Endothelial cell of umbilical vein (primary cell): ENCODE measurements around the gene GEMIN7. TPM values are rescaled to one million over a fixed set of nuclear protein-coding genes. Genes with fewer than 3 reads are reported as not detected.

ENCODE experiments used
- BruUV-seq: library from RNA; stranded (reverse); fragments of 400-500 nt; replicated peaks from 2 replicates; lab custom pipeline; 2021; lab: Mats Ljungman, UMichigan
- CTCF ChIA-PET: fragments of 300-600, 350-600 bp; sonication (Branson Sonifier 250); formaldehyde crosslinking; loops from one replicate; lab custom pipeline; 2021; ENCODE audit warnings: antibody characterized with exemption, inconsistent platforms; lab: Charles Lee
- POLR2A ChIA-PET: fragments of 300-600, 350-600 bp; sonication (Branson Sonifier 250); formaldehyde crosslinking; loops from one replicate; lab custom pipeline; 2021; ENCODE audit warnings: antibody characterized with exemption, inconsistent platforms; lab: Charles Lee
- DNase-seq: peaks from one replicate; pipeline ENCODE4 v3.0.0-alpha.2; 2011; ENCODE audit warnings: low read depth, low spot score
- FAIRE-seq: peaks from 2 replicates; lab custom pipeline; 2011; peaks lifted over from hg19 to GRCh38; lab: Jason Lieb, UNC
- H2AFZ ChIP-seq: 2 replicates; pipeline ENCODE4 v1.6.0; 2012; ENCODE audit warnings: low read depth, low read length, control low read depth, inconsistent platforms
- H3K27ac ChIP-seq: 2 replicates; pipeline ENCODE4 v1.5.1; 2011; ENCODE audit warnings: low read depth, mild to moderate bottlenecking, control low read depth, low read length, moderate library complexity; ENCODE audit not compliant: insufficient read depth
- H3K27me3 ChIP-seq, 2 experiments: 2 replicates each; pipeline versions ENCODE4 v1.6.0 to v1.6.1; 2011; ENCODE audit warnings: low read length in 2 of 2, mixed read lengths in 1 of 2; ENCODE audit not compliant: control insufficient read depth in 2 of 2, insufficient read depth in 2 of 2
- H3K36me3 ChIP-seq, 2 experiments: 2 replicates in 1 of 2; 3 replicates in 1 of 2; pipeline ENCODE4 v1.5.1; 2011; ENCODE audit warnings: low read length in 2 of 2, mild to moderate bottlenecking in 1 of 2, moderate library complexity in 1 of 2; ENCODE audit not compliant: control insufficient read depth in 2 of 2, insufficient read depth in 2 of 2; ENCODE audit errors: extremely low read depth in 1 of 2
- H3K4me1 ChIP-seq: 3 replicates; pipeline ENCODE4 v1.5.1; 2011; ENCODE audit warnings: mild to moderate bottlenecking, low read length; ENCODE audit not compliant: control insufficient read depth, insufficient read depth; ENCODE audit errors: extremely low read depth
- H3K4me2 ChIP-seq: 2 replicates; pipeline ENCODE4 v1.6.1; 2011; ENCODE audit warnings: low read length, control low read depth, mixed read lengths; ENCODE audit not compliant: insufficient read depth
- H3K4me3 ChIP-seq, 3 experiments: fragments of 200-600 bp in 1 of 3; sonication (generic), shearing (Covaris generic) in 1 of 3; replicated peaks in 1 of 3; 2 replicates each; pipeline ENCODE4 v1.5.1; 2011 to 2016; ENCODE audit warnings: control low read depth in 3 of 3, low read length in 3 of 3, mild to moderate bottlenecking in 2 of 3, inconsistent platforms in 1 of 3, low read depth in 1 of 3, moderate library complexity in 1 of 3; ENCODE audit not compliant: insufficient read depth in 1 of 3
- H3K79me2 ChIP-seq: 2 replicates; pipeline ENCODE4 v1.6.0; 2012; ENCODE audit warnings: low read length, inconsistent platforms; ENCODE audit not compliant: control insufficient read depth, insufficient read depth
- H3K9ac ChIP-seq: replicated peaks from 2 replicates; pipeline ENCODE3; 2011; ENCODE audit warnings: low read length, control low read depth; ENCODE audit not compliant: insufficient read depth; ENCODE audit errors: extremely low read depth
- H3K9me1 ChIP-seq: replicated peaks from 3 replicates; pipeline ENCODE4 v1.6.0; 2011; ENCODE audit warnings: mild to moderate bottlenecking, low read length; ENCODE audit not compliant: control insufficient read depth, insufficient read depth; ENCODE audit errors: extremely low read depth
- H3K9me3 ChIP-seq: replicated peaks from 2 replicates; pipeline ENCODE4 v1.5.1; 2012; ENCODE audit warnings: low read length, inconsistent platforms; ENCODE audit not compliant: control insufficient read depth, insufficient read depth
- H4K20me1 ChIP-seq: replicated peaks from 2 replicates; pipeline ENCODE3; 2011; ENCODE audit warnings: mild to moderate bottlenecking, low read length; ENCODE audit not compliant: control insufficient read depth, insufficient read depth; ENCODE audit errors: extremely low read depth
- EZH2 ChIP-seq: IDR thresholded peaks from 2 replicates; pipeline ENCODE4 v1.6.1; 2012; ENCODE audit warnings: borderline replicate concordance, low read depth, mild to moderate bottlenecking, moderate library complexity, low read length, inconsistent platforms; ENCODE audit not compliant: severe bottlenecking
- MYC ChIP-seq: IDR thresholded peaks from one replicate; pipeline ENCODE4 v1.6.1; 2011; ENCODE audit warnings: mild to moderate bottlenecking, low read depth, low read length
- POLR2A ChIP-seq: IDR thresholded peaks from 2 replicates; pipeline ENCODE4 v1.6.1; 2012; ENCODE audit warnings: low read depth, mild to moderate bottlenecking, control low read depth, low read length
- POLR2AphosphoS5 ChIP-seq: IDR thresholded peaks from 2 replicates; pipeline ENCODE4 v1.6.1; 2012; ENCODE audit warnings: low read depth, mild to moderate bottlenecking, control low read depth, low read length, moderate library complexity; ENCODE audit not compliant: insufficient read depth
- dilution Hi-C: fragments of 300-500 bp; cut with MboI; formaldehyde crosslinking; loops from one replicate; pipeline ENCODE4 v1.15.0; 2019; ENCODE audit warnings: low sequenced_read_pairs; ENCODE audit not compliant: extremely low pct_ligation_motif_present
- intact Hi-C: fragments of 100-400 bp; cut with micrococcal nuclease; formaldehyde crosslinking; loops from one replicate; pipeline ENCODE4 v1.10.0; 2022
- polyA plus RNA-seq, 4 experiments: library from polyadenylated mRNA; depleted of rRNA in 3 of 4; stranded (reverse) in 3 of 4; unstranded in 1 of 4; fragments of >200 nt; gene quantifications; 2 replicates each; pipeline versions ENCODE4 v1.2.1 to v1.2.3, GENCODE V29; 2011 to 2012; ENCODE audit warnings: missing spikeins in 1 of 4
- total RNA-seq: library from RNA; stranded (reverse); gene quantifications from 2 replicates; pipeline ENCODE4 v1.2.3, GENCODE V29; 2021
- TF ChIP-seq, protein P1 (sequence below): IDR thresholded peaks from 2 replicates; pipeline ENCODE4 v1.6.1; 2011; ENCODE audit not compliant: insufficient read depth, insufficient read length

GEMIN7 gene
- total and polyA plus RNA-seq, 2 donors (not counting 3 experiments of a cell fraction or from before 2014, with no cell fraction given) = 34.2 to 53.7 TPM

DNA sequence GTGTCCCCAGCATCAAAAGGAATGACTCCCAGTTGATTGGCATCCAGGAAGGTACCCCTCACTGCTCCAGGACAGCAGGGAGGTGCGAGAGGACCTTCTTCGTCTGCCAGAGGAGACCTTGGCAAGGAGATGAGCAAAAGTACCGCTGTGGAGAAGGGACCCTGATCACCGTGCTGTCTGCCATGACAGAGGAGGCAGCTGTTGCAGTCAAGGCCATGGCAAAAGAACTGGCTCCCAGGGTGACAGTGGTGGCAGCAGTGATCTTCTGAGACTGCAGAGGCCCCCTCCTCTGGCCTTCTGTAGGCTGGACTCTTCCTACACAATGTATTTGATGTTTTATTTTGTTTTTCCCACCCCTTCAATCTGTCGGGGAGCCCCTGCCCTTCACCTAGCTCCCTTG, 49.7 kb downstream of the GEMIN7 start:
- Histone ChIP-seq H3K9me1 (no peaks in the 10 kb centered on the region), H4K20me1 (no peaks in the 10 kb centered on the region), H3K4me3 (no peak overlapping the region), H3K9ac (no peak overlapping the region), H3K9me3 (no peaks in the 10 kb centered on the region), H2AFZ (no peak overlapping the region), H3K36me3 (no peaks in the 10 kb centered on the region), H3K27me3 (no peaks in the 10 kb centered on the region), H3K4me1 (peaks cover 4% of the 10 kb centered on the region), H3K4me2 (no peak overlapping the region), H3K27ac (no peak overlapping the region), H3K79me2 (peaks cover 30% of the 10 kb centered on the region)
- TF ChIP-seq POLR2AphosphoS5 (no peak), MYC (no peak)
- TF ChIP-seq, protein P1, sequence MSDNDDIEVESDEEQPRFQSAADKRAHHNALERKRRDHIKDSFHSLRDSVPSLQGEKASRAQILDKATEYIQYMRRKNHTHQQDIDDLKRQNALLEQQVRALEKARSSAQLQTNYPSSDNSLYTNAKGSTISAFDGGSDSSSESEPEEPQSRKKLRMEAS = no peak
- ChIA-PET CTCF (no interaction called here), POLR2A (no interaction called here)
- intact Hi-C loops = loop anchor here (5.0 kb wide), 1 partner anchor 37 kb away; the partner anchor contains the start of gene PPP1R37
- DNase-seq (no peak), FAIRE-seq (no peak)
- dilution Hi-C loops = no loop called here
- no TSS peak for BruUV-seq

DNA sequence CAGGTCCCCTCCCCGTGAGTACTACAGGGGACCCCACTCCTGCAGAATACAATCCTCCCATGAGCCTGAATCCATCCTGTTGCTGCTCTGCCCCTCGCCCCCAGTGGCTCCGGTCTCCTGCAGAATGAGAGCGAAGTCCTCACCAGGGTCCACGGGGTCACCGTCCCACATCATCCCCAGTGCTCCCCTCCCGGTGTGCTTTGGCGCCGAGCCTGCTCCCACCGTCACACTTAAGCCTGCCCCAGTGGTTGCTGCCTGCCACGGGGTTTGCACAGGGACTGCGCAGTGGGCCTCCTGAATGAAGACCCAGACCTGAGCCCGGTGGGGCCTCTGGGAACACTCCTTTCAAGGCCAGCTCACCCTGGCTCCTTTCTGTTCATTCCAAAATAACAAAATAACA, 51.2 kb downstream of the GEMIN7 start:
- CTCF ChIA-PET = interaction anchor here (1.6 kb wide), 1 partner anchor 11 kb away, joined by 6 read pairs; no protein-coding TSS in a partner anchor
- Histone ChIP-seq H3K4me3 (no peak overlapping the region), H3K9me1 (no peaks in the 10 kb centered on the region), H3K9me3 (no peaks in the 10 kb centered on the region), H3K27me3 (no peaks in the 10 kb centered on the region), H2AFZ (no peak overlapping the region), H3K27ac (no peak overlapping the region), H4K20me1 (no peaks in the 10 kb centered on the region), H3K4me1 (peaks cover 4% of the 10 kb centered on the region), H3K79me2 (peaks cover 29% of the 10 kb centered on the region), H3K4me2 (no peak overlapping the region), H3K36me3 (no peaks in the 10 kb centered on the region), H3K9ac (no peak overlapping the region)
- dilution Hi-C loops (no loop called here), intact Hi-C loops (no loop called here)
- FAIRE-seq = no peak
- no peak for TF ChIP-seq POLR2AphosphoS5
- no peak for TF ChIP-seq POLR2A
- TF ChIP-seq MYC = no peak
- no peak for TF ChIP-seq EZH2
- BruUV-seq = no TSS peak
- no peak for DNase-seq
- POLR2A ChIA-PET = no interaction called here
